Transverse colon (tissue), 4 donors: ENCODE data around the gene FUT9. TPM values are rescaled to one million over a fixed set of nuclear protein-coding genes. Genes with fewer than 3 reads are reported as not detected.

ENCODE experiments used
- DNase-seq: peaks from one replicate; pipeline ENCODE4 v3.0.0-alpha.2; 2019
- H3K27ac ChIP-seq, 4 donors: fragments of 200-600 bp; sonication (generic); 2 replicates each; pipeline ENCODE4 v1.5.1; 2016 to 2018; ENCODE audit warnings: inconsistent platforms in 4 of 4
- H3K27me3 ChIP-seq: fragments of 200-600 bp; sonication (generic); 2 replicates; pipeline ENCODE4 v1.5.1; 2017; ENCODE audit warnings: inconsistent platforms
- H3K36me3 ChIP-seq, 4 donors: fragments of 200-600 bp; sonication (generic); 2 replicates each; pipeline ENCODE4 v1.5.1; 2017 to 2019; ENCODE audit warnings: inconsistent platforms in 4 of 4
- H3K4me1 ChIP-seq, 4 donors: fragments of 200-600 bp; sonication (generic); 2 replicates each; pipeline ENCODE4 v1.5.1; 2017 to 2020; ENCODE audit warnings: inconsistent platforms in 4 of 4
- H3K4me3 ChIP-seq, 4 donors: fragments of 200-600 bp; sonication (generic); 1 replicate in 1 of 4; 2 replicates in 3 of 4; pipeline versions ENCODE4 v1.5.1 to v1.6.1; 2017 to 2019; ENCODE audit warnings: inconsistent platforms in 4 of 4
- H3K9me3 ChIP-seq, 2 donors: fragments of 200-600 bp; sonication (generic); 2 replicates each; pipeline ENCODE4 v1.5.1; 2017 to 2019; ENCODE audit warnings: inconsistent platforms in 2 of 2
- EP300 ChIP-seq: sonication (generic); formaldehyde crosslinking; IDR thresholded peaks from one replicate; pipeline ENCODE4 v1.6.1; 2017; ENCODE audit warnings: antibody characterized with exemption, low read depth
- POLR2A ChIP-seq: fragments of 450-650 bp; IDR thresholded peaks from one replicate; pipeline ENCODE4 v1.6.1; 2016; ENCODE audit warnings: antibody characterized with exemption, mild to moderate bottlenecking, moderate library complexity
- POLR2AphosphoS5 ChIP-seq, 3 donors: sonication (generic); formaldehyde crosslinking; IDR thresholded peaks; one replicate each; pipeline ENCODE4 v1.6.1; 2016; ENCODE audit warnings: antibody characterized with exemption in 3 of 3
- whole genome bisulfite sequencing, 2 donors: methylation state at CpG; one replicate each; pipeline ENCODE4 v1.1.5; 2018; ENCODE audit warnings: low coverage in 1 of 2; 5-methylcytosine and 5-hydroxymethylcytosine counted together
- in situ Hi-C, 4 donors: fragments of 200-750 bp; cut with MboI; loops; one replicate each; pipeline versions ENCODE4 v1.15.0 to v1.15.1; 2017; ENCODE audit warnings: low sequenced_read_pairs in 3 of 4, low pct_ligation_motif_present in 1 of 4, low pct_unique_long_range_greater_than_20kb in 1 of 4
- intact Hi-C: fragments of 100-400 bp; cut with DNase I; formaldehyde crosslinking; loops from one replicate; pipeline ENCODE4 v1.15.1; 2023; ENCODE audit warnings: low total_unique reads
- total RNA-seq, 4 donors: library from RNA; depleted of rRNA; stranded (reverse); fragments of >200 nt; gene quantifications; one replicate each; pipeline ENCODE4 v1.1.0, GENCODE V29; 2016
- TF ChIP-seq, protein P1 (sequence below), 5 experiments: fragments of 200-600 bp in 3 of 5; fragments of 450-650 bp in 2 of 5; sonication (generic) in 3 of 5; IDR thresholded peaks; 1 replicate in 2 of 5; 2 replicates in 3 of 5; pipeline ENCODE4 v1.5.1; 2016 to 2017; ENCODE audit warnings: antibody characterized with exemption in 5 of 5, inconsistent platforms in 3 of 5, mild to moderate bottlenecking in 2 of 5, moderate library complexity in 1 of 5

FUT9 gene
- under 1 TPM in 1 of 4 donors, not detected in 3; under 0.01 TPM for total RNA-seq

DNA sequence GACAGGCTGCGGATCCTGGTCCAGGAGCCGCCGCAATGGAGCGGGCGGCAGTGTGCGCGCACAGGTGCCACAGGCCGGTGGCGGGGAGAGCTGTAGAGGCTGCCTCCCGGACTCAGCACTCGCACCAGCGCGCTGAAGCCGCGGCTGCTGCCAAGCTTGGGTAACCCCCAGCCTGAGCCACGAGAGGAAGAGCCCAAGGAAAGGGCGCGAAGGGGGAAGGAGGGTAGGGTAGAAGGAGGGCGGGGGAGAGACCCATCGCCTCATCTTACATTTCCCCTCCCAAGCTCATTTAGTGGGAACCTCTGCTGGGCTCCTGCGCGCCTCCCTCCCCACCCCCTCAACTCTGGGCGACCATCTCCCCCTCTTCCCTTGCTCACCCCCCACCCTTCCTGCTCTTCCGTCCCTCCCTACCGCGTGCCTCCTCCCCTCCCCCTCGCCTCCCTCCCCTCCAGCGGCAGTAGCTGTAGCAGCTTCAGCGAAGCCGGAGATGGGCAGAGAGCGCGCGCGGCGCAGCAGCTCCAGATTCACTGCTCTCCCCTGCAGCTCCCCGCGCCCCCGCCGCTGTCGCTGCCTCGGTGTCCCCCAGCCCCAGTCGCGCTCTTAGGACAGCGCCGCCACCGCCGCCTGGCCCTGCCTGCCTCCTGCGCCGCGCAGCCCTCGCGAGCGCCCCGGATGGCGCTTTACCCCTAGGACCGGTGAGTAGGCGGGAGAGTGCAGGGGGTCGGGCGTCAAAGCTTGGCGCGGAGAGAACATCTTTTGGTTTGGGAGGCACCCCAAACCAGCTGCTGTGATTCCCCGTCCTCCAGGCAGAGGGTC, at the start of gene FUT9:
Gene FUT9 (plus strand): TSS at position 457 of the 816 bp plus-strand sequence. CDS start 187,182 bp downstream, outside the sequence.
- no peaks in the 10 kb centered on the region for H3K9me3 ChIP-seq
- peak within 1 kb of the TSS in 1 of 4 donors; percentile 21 for H3K4me3 ChIP-seq
- no peak within 1 kb of the TSS for H3K27ac ChIP-seq
- TF ChIP-seq POLR2A (no peak), POLR2AphosphoS5 (IDR thresholded peaks at IDR 0.05) (no peak), EP300 (no peak)
- TF ChIP-seq, protein P1, sequence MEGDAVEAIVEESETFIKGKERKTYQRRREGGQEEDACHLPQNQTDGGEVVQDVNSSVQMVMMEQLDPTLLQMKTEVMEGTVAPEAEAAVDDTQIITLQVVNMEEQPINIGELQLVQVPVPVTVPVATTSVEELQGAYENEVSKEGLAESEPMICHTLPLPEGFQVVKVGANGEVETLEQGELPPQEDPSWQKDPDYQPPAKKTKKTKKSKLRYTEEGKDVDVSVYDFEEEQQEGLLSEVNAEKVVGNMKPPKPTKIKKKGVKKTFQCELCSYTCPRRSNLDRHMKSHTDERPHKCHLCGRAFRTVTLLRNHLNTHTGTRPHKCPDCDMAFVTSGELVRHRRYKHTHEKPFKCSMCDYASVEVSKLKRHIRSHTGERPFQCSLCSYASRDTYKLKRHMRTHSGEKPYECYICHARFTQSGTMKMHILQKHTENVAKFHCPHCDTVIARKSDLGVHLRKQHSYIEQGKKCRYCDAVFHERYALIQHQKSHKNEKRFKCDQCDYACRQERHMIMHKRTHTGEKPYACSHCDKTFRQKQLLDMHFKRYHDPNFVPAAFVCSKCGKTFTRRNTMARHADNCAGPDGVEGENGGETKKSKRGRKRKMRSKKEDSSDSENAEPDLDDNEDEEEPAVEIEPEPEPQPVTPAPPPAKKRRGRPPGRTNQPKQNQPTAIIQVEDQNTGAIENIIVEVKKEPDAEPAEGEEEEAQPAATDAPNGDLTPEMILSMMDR (IDR thresholded peaks at IDR 0.05): no peak
- intact Hi-C loops (no loop called here), in situ Hi-C loops (no loop called here)
- DNase-seq: no peak
- WGBS, 2 donors: 26% methylated on average over 54 of the region's 62 CpGs; no CpG with 5 or more reads in 1 of the 2 donors
- peaks cover 24% of the 10 kb centered on the region for H3K27me3 ChIP-seq
- H3K4me1 ChIP-seq: no peaks in the 10 kb centered on the region
- H3K36me3 ChIP-seq: no peaks in the 10 kb centered on the region

DNA sequence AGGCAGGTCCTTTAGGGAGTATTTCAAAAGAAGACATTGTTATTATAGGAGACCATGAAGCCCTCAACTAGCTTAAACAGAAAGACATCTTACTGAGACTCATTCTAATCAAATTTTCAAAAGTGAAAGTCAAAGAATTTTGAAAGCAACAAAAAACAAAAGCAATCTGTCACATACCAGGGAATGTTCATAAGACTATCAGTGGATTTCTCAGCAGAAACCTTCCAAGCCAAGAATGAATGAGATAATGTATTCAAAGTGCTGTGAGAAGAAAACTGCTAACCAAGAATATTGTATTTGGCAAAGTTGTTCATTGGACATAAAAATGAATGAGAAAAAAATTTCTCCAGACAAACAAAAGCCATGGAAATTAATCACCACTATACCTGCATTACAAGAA, 48.2 kb upstream of the FUT9 start:
- TF ChIP-seq POLR2AphosphoS5 (IDR thresholded peaks at IDR 0.05) (no peak), POLR2A (no peak), EP300 (no peak)
- TF ChIP-seq, protein P1 (IDR thresholded peaks at IDR 0.05): no peak
- Histone ChIP-seq H3K4me1 (no peaks in the 10 kb centered on the region), H3K9me3 (peaks cover 9 to 14% of the 10 kb centered on the region in 2 donors), H3K27ac (no peak overlapping the region), H3K4me3 (no peak overlapping the region), H3K27me3 (no peaks in the 10 kb centered on the region), H3K36me3 (no peaks in the 10 kb centered on the region)
- intact Hi-C loops: no loop called here
- DNase-seq: no peak
- in situ Hi-C loops: no loop called here

DNA sequence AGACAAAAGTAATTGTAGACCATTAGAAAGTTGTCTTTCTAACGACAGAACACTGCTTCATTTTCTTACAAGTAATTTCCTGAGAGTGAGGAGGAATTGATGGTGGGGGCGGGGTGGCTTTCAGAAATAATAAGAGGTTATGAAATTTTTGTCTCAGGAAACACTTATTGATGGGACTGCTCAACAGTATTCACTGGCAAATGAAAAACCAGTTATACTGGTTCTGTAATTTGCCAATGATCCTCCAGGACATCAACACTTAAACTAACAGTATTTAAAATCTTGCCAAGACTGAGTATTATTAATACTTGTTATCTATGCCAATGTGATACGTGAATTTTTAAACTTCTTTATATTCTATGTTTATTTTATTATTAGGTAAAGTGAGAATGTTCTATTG, 41.8 kb upstream of the FUT9 start:
- no peak for DNase-seq

GRCh38 chr6:95978230-95978629, 37.5 kb upstream of the FUT9 start:
- Histone ChIP-seq H3K27me3 (no peaks in the 10 kb centered on the region), H3K27ac (no peak overlapping the region), H3K4me1 (no peaks in the 10 kb centered on the region), H3K4me3 (no peak overlapping the region), H3K36me3 (no peaks in the 10 kb centered on the region), H3K9me3 (no peaks in the 10 kb centered on the region)
- intact Hi-C loops (no loop called here), in situ Hi-C loops (no loop called here)
- no peak for TF ChIP-seq POLR2AphosphoS5 (IDR thresholded peaks at IDR 0.05)
- TF ChIP-seq, protein P1 (IDR thresholded peaks at IDR 0.05): no peak
- no peak for TF ChIP-seq EP300
- TF ChIP-seq POLR2A: no peak
- 54 to 69% methylated on average over 2 of the region's 2 CpGs for WGBS, 2 donors
- no peak for DNase-seq

More for the DNA sequence above, 41.8 kb upstream of the FUT9 start:
- Histone ChIP-seq H3K4me3 (no peak overlapping the region), H3K4me1 (no peaks in the 10 kb centered on the region), H3K27me3 (no peaks in the 10 kb centered on the region), H3K9me3 (peaks cover 0 to 5% of the 10 kb centered on the region in 2 donors), H3K36me3 (no peaks in the 10 kb centered on the region), H3K27ac (no peak overlapping the region)
- intact Hi-C loops (no loop called here), in situ Hi-C loops (no loop called here)
- TF ChIP-seq POLR2AphosphoS5 (IDR thresholded peaks at IDR 0.05): no peak
- no peak for TF ChIP-seq POLR2A
- no peak for TF ChIP-seq EP300
- TF ChIP-seq, protein P1 (IDR thresholded peaks at IDR 0.05): no peak
- WGBS, 2 donors: 50 to 63% methylated on average over 3 of the region's 3 CpGs
